LNCaP clone FGC (cell line): ENCODE data around the gene USP5.

Experiments
- DNase-seq: peaks from one replicate; pipeline ENCODE4 v3.0.0-alpha.2; 2011; ENCODE audit warnings: low read depth
- H3K4me3 ChIP-seq: 2 replicates; pipeline ENCODE4 v1.5.1; 2011; ENCODE audit warnings: mild to moderate bottlenecking, low read depth, low read length, control low read depth
- TF ChIP-seq, protein P1 (sequence below): IDR thresholded peaks from 2 replicates; pipeline ENCODE4 v1.5.1; 2012; ENCODE audit warnings: mild to moderate bottlenecking; ENCODE audit not compliant: control insufficient read depth, insufficient read depth; ENCODE audit errors: extremely low read depth

Gene USP5

DNA sequence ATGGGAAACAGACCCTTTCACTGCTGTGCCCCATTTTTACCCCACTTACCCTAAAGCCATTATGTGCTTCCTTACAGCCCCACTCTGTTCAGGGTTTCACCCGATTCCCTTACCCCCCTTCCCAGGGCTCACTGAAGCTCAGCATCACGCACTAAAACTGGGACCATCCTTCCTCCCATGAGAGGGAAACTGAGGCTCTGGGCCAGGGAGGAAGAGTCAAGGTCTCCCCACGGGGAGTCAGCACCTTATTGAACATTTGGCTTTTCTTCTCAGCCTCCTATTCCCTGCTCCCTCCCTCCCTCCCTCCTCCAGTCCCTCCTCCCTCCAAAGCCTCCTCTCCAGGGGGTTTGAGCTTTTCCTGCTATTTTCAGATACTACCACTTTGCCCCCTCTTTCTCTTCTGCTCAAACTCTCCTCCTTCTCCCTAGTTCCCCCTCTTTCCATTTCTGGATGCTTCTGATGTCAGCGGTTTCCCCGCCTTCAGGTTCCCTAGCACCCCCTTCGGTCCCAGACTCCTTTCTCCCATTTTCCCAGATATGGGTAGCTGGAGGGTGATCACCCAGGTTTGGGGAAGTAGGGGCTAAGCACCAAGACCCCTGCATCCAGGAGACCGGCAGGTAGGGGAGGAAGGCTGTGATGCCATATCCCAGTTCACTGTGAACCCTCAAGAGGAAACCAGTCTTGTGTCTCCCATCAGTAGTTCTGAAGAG, 29.4 kb upstream of the USP5 start:
- DNase-seq, result no peak
- TF ChIP-seq, protein P1, sequence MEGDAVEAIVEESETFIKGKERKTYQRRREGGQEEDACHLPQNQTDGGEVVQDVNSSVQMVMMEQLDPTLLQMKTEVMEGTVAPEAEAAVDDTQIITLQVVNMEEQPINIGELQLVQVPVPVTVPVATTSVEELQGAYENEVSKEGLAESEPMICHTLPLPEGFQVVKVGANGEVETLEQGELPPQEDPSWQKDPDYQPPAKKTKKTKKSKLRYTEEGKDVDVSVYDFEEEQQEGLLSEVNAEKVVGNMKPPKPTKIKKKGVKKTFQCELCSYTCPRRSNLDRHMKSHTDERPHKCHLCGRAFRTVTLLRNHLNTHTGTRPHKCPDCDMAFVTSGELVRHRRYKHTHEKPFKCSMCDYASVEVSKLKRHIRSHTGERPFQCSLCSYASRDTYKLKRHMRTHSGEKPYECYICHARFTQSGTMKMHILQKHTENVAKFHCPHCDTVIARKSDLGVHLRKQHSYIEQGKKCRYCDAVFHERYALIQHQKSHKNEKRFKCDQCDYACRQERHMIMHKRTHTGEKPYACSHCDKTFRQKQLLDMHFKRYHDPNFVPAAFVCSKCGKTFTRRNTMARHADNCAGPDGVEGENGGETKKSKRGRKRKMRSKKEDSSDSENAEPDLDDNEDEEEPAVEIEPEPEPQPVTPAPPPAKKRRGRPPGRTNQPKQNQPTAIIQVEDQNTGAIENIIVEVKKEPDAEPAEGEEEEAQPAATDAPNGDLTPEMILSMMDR, result no peak
- no peak overlapping the region for H3K4me3 ChIP-seq

DNA sequence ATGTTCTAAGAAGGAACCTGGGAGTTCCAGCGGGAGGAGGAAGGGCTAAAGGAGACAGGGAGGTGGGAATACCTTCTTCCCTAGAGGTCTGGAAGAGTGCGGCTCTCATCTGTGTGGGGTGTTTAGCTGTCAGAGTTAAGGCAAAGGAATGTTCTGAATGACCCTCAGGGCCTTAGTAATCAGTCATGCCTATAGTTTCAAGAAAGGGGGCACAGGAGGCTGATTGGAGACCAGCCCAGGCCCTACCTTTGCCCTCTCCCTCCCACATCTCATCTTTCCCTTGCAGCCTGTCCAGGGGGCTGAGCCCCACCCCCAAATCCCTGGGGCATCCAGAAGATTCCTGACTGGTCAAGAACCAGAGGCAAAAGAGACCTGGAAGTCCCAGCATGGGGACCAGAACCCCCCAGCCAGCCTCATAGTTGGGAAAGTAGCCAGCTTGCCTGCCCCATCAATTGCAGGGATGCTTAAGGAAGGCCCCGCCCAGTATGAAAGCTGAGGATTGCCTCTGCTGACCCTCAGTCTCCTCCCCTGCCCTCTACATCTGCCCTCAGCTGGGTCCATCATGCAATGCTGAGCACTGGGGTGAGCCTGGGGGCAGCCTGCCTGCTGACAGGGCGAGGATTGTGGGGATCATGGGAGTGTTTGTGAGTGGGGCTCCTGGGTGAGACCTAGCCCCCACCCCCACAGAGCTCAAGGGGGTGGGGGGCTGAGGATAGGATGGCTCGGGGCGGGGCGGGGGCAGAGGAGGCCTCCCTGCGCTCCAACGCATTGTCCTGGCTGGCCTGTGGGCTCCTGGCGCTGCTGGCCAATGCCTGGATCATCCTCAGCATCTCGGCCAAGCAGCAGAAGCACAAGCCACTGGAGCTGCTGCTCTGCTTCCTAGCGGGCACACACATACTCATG, 28.5 kb upstream of the USP5 start:
- DNase-seq, result no peak
- TF ChIP-seq, protein P1, result no peak
- no peak overlapping the region for H3K4me3 ChIP-seq

DNA sequence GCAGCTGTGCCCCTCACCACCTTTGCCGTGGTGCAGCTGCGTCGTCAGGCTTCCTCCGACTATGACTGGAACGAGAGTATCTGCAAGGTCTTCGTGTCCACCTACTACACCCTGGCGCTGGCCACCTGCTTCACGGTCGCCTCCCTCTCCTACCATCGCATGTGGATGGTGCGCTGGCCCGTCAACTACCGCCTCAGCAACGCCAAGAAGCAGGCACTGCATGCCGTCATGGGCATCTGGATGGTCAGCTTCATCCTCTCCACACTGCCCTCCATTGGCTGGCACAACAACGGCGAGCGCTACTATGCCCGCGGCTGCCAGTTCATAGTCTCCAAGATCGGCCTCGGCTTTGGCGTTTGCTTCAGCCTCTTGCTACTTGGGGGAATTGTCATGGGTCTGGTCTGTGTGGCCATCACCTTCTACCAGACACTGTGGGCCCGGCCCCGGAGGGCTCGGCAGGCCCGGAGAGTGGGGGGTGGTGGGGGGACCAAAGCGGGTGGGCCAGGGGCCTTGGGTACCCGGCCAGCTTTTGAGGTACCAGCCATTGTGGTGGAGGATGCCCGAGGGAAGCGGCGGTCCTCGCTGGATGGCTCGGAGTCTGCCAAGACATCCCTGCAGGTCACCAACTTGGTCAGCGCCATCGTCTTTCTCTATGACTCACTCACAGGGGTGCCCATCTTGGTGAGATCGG, 27.7 kb upstream of the USP5 start:
- DNase-seq, result no peak
- TF ChIP-seq, protein P1, result no peak

DNA sequence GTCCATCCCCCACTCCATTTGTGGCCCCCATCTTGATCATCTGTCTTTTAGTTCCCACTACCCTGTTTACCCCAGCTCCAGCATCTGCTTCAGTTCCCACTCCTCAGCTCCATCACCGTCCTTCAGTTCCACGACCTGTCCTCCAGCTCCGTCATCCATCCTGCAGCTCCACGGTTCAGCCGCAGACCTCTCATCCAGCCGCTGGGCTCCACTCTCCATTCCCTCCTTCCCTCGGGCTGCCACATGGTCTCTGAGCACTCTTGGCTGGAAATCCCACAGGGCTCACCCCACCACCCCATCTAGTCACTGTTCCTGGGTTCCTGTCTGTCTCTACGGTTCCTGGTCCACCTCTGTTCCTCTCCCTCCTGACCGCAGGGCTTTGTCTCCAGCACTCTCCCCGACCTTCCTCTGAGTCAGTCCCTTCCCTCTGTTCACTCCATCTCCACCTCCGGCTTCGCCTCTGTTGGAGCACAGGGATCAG, 27.0 kb upstream of the USP5 start:
- no peak overlapping the region for H3K4me3 ChIP-seq
- TF ChIP-seq, protein P1, result no peak

More for the DNA sequence above, 27.7 kb upstream of the USP5 start:
- H3K4me3 ChIP-seq, result no peak overlapping the region

DNA sequence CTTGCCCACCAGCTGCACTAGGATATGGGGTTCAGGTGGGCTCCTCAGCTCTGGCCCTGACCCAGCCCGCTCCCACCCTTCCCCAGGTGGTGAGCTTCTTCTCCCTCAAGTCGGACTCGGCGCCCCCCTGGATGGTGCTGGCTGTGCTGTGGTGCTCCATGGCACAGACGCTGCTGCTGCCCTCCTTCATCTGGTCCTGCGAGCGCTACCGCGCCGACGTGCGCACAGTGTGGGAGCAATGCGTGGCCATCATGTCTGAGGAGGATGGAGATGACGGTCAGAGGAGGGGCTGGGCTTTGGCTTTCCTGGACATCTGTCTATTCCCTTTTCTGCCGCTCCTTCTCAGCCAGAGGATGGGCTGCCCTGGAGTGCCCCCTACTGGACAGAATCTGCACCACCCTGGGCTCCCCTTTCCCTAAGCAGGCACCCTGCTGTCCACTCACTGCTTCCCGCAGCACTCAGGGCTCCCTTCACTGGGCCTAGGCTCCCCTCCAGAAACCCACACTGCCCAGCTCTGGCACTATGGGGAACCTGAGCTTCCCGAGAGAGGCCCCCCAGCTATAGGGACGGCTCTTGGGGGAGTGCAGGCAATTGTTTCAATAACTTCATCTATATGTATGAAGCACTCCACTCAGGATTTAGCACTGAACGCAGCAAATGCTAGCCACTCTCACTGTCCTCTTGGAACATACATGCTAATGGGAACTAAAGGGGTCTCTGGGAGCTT, 26.4 kb upstream of the USP5 start:
- TF ChIP-seq, protein P1, result peak; percentile 95
- no peak overlapping the region for H3K4me3 ChIP-seq
- peak; percentile 47 for DNase-seq

More for the DNA sequence above, 27.0 kb upstream of the USP5 start:
- no peak for DNase-seq

DNA sequence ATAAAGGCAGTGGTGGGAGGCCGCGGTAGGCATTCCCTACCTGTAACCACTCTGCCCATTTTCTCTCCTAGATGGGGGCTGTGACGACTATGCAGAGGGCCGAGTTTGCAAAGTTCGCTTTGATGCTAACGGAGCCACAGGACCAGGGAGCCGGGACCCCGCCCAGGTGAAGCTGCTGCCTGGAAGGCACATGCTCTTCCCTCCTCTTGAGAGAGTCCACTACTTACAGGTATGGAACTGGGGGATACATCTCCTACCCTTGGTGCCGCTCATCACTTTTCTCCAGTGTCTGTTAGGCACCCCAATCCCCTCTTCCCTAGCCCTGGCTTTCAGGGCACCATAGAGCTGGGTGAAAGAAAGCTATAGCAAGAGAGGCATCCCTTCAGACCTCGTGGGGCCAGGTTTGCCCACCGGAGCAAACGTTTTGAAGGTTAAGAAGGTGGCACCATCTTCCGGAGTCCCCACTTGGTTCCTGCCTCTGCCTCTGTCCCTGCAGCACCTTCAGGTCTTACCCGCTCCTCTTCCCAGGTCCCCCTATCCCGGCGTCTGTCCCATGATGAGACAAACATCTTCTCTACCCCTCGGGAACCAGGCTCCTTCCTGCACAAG, 25.7 kb upstream of the USP5 start:
- TF ChIP-seq, protein P1, result no peak
- no peak for DNase-seq
- H3K4me3 ChIP-seq, result no peak overlapping the region
